SJSA1 (cell line): ENCODE data around the gene ATE1. TPM values are rescaled to one million over a fixed set of nuclear protein-coding genes. Genes with fewer than 3 reads are reported as not detected.
"Not testable (repeated sequence)": the region's sequence is repeated elsewhere in the genome, so short reads cannot be mapped to it uniquely, and the experiment has no call there.

Source experiments
- DNase-seq, 2 experiments: peaks; one replicate each; pipeline ENCODE4 v3.0.0-alpha.2; 2015 to 2020; ENCODE audit warnings: low spot score in 2 of 2, low read depth in 1 of 2
- H3K27ac ChIP-seq: fragments of 250-450 bp; sonication (Bioruptor Pico); 2 replicates; pipeline ENCODE4 v1.5.1; 2020; ENCODE audit warnings: mild to moderate bottlenecking, moderate library complexity
- H3K27me3 ChIP-seq: fragments of 250-450 bp; sonication (Bioruptor Pico); replicated peaks from 2 replicates; pipeline ENCODE4 v1.5.1; 2020; ENCODE audit warnings: mild to moderate bottlenecking, moderate library complexity
- H3K36me3 ChIP-seq: fragments of 250-450 bp; sonication (Bioruptor Pico); 2 replicates; pipeline ENCODE4 v1.5.1; 2020; ENCODE audit warnings: mild to moderate bottlenecking
- H3K4me1 ChIP-seq: fragments of 250-450 bp; sonication (Bioruptor Pico); replicated peaks from 2 replicates; pipeline ENCODE4 v1.6.1; 2021; ENCODE audit warnings: mild to moderate bottlenecking
- H3K4me3 ChIP-seq: fragments of 250-450 bp; sonication (Bioruptor Pico); 2 replicates; pipeline ENCODE4 v1.5.1; 2020; ENCODE audit warnings: mild to moderate bottlenecking
- H3K9me3 ChIP-seq: fragments of 250-450 bp; sonication (Bioruptor Pico); replicated peaks from 2 replicates; pipeline ENCODE4 v1.5.1; 2020; ENCODE audit warnings: mild to moderate bottlenecking
- total RNA-seq: library from RNA; depleted of rRNA; stranded (reverse); fragments of >200 nt; shearing (Covaris generic); gene quantifications from 2 replicates; pipeline ENCODE4 v1.2.3, GENCODE V29; 2014

The ATE1 gene
- total RNA-seq, 1 experiment from 2014 or later = 18.8 TPM

GRCh38 chr10:121949049-121949448 is 21.2 kb upstream of the ATE1 start:
- Histone ChIP-seq H3K27ac (no peak overlapping the region), H3K4me3 (no peak overlapping the region), H3K27me3 (no peaks in the 10 kb centered on the region), H3K9me3 (no peaks in the 10 kb centered on the region), H3K36me3 (no peaks in the 10 kb centered on the region), H3K4me1 (0 out of 2 replicates have a peak, but pooled peaks cover 4% of the 10 kb centered on the region)
- no peak for DNase-seq

DNA sequence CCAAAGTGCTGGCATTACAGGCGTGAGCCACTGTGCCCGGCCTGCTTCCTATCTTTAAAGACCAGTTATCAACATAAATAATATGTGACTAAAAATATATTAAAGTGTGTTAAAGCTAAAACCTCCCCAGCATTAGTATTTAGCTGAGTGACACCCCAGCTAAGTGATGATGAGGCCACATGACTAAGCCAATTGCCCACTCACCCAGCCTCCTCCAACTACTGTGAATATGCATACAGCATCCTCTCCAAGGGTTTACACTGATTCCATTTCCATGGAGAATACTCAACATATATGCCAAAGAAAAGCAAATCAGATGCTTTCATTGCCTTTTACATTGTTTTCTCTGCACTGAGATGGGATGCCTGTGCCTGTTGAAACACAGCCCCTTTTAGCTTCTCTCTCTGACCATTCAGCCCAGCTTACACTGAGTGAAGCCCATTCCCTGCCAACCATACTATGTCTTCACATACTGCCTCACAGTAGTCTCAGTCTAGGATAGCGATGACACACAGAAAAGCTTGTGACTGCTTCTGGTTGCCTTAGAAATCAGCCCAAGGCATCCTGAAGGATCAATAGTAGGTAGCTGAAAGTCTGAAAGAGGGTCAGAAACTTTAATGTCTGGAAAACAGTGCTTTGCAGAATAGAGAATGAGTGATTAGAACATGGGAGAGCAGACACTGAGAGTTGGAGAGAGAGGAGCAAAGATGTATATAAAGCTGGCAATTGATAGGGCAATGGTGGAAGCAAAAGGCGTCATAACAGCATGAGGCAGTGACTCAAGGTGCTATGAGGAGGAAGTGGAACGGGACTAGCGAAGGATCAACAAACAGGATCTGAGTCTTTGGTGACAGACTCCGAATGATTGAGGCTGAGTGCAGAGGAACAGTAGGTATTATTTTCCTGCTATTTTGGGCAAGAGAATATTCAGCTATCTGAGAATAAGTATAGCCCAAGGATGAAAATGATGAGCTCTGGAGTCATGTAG is 19.8 kb upstream of the ATE1 start:
- no peak for DNase-seq

GRCh38 chr10:121942749-121943416 is 15.1 kb upstream of the ATE1 start:
- Histone ChIP-seq H3K4me1 (0 out of 2 replicates have a peak, but pooled peaks cover 3% of the 10 kb centered on the region), H3K36me3 (no peaks in the 10 kb centered on the region), H3K9me3 (no peaks in the 10 kb centered on the region), H3K4me3 (no peak overlapping the region), H3K27ac (no peak overlapping the region), H3K27me3 (no peaks in the 10 kb centered on the region)
- no peak for DNase-seq

More for the DNA sequence above, 19.8 kb upstream of the ATE1 start:
- Histone ChIP-seq H3K4me1 (0 out of 2 replicates have a peak, but pooled peaks cover 7% of the 10 kb centered on the region), H3K27me3 (no peaks in the 10 kb centered on the region), H3K4me3 (no peak overlapping the region), H3K27ac (no peak overlapping the region), H3K36me3 (no peaks in the 10 kb centered on the region), H3K9me3 (no peaks in the 10 kb centered on the region)

- no peak overlapping the region for H3K4me3 ChIP-seq
- H3K27me3 ChIP-seq = no peaks in the 10 kb centered on the region
- no peaks in the 10 kb centered on the region for H3K36me3 ChIP-seq
- no peak for DNase-seq
- H3K9me3 ChIP-seq = no peaks in the 10 kb centered on the region
- no peak overlapping the region for H3K27ac ChIP-seq
- H3K4me1 ChIP-seq = 0 out of 2 replicates have a peak, but pooled peaks cover 3% of the 10 kb centered on the region
Observed at GRCh38 chr10:121941532-121941931, 13.7 kb upstream of the ATE1 start.

GRCh38 chr10:121936295-121936694 is 8.5 kb upstream of the ATE1 start:
- Histone ChIP-seq H3K36me3 (no peaks in the 10 kb centered on the region), H3K4me3 (no peak overlapping the region), H3K4me1 (no peaks in the 10 kb centered on the region), H3K27me3 (no peaks in the 10 kb centered on the region), H3K9me3 (no peaks in the 10 kb centered on the region), H3K27ac (no peak overlapping the region)
- no peak for DNase-seq

- Histone ChIP-seq H3K9me3 (no peaks in the 10 kb centered on the region), H3K27me3 (no peaks in the 10 kb centered on the region), H3K4me1 (no peaks in the 10 kb centered on the region), H3K4me3 (no peak overlapping the region), H3K36me3 (no peaks in the 10 kb centered on the region), H3K27ac (no peak overlapping the region)
- no peak for DNase-seq
Observed at GRCh38 chr10:121935702-121936101, 7.9 kb upstream of the ATE1 start.

DNA sequence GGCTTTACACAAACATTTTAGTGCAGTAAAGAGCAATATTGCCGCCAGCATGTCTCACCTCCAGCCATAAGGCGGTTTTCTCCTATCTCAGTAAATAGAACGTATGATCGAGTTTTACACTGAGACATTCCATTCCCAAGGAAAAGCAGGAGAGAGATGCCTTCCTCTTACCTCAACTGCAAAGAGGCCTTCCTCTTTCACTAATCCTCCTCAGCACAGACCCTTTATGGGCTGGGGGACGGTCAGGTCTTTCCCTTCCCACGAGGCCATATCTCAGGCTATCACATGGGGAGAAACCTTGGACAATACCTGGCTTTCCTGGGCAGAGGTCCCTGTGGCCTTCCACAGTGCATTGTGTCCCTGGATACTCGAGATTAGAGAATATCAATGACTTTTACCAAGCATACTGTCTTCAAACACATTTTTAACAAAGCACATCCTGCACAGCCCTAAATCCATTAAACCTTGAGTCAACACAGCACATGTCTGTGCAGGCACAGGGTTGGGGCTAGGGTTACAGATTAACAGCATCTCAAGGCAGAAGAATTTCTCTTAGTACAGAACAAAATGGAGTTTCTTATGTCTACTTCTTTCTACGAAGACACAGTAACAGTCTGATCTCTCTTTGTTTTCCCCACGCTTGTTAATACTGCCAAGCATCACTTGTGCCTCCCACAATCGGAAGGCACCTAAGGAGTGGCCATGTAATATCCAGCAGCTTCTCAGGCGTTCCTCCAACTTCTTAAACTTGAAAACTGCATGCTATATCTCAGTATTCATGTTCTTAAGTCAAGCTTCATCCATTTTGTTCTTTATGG is 2.6 kb upstream of the ATE1 start:
- H3K4me3 ChIP-seq, H3K27ac ChIP-seq, H3K9me3 ChIP-seq, H3K27me3 ChIP-seq, DNase-seq: not testable (repeated sequence)
- Histone ChIP-seq H3K4me1 (peaks cover 14% of the 10 kb centered on the region), H3K36me3 (peaks cover 11% of the 10 kb centered on the region)

DNA sequence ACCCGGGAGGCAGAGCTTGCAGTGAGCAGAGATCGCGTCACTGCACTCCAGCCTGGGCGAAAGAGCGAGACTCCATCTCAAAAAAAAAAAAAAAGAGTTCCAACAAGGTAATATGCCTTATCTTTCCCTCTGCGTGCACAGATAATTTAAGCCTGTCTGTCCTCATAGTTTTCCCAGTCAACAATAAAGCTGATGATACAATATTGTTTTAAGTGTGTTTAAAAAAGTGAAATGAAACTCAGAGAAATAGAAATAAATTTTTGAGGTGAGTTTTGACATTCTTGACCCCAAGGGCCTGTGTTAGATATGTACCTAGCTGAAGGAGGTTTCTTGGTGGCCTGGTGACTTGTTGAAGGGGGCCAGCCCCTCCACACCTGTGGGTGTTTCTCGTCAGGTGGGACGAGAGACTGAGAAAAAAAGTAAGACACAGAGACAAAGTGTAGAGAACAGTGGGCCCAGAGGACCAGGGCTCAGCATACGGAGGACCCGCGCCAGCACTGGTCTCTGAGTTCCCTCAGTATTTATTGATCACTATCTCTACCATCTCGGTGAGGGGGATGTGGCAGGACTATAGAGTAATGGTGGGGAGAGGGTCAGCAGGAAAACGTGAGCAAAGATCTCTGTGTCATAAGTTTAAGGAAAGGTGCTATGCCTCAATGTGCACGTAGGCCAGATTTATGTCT is 1.9 kb upstream of the ATE1 start:
- H3K9me3 ChIP-seq, H3K4me3 ChIP-seq, DNase-seq, H3K27ac ChIP-seq, H3K27me3 ChIP-seq: not testable (repeated sequence)
- peaks cover 11% of the 10 kb centered on the region for H3K36me3 ChIP-seq
- H3K4me1 ChIP-seq = peaks cover 14% of the 10 kb centered on the region

GRCh38 chr10:121928528-121928884 is 675 bp upstream of the ATE1 start:
- DNase-seq = no peak
- no peaks in the 10 kb centered on the region for H3K27me3 ChIP-seq

DNA sequence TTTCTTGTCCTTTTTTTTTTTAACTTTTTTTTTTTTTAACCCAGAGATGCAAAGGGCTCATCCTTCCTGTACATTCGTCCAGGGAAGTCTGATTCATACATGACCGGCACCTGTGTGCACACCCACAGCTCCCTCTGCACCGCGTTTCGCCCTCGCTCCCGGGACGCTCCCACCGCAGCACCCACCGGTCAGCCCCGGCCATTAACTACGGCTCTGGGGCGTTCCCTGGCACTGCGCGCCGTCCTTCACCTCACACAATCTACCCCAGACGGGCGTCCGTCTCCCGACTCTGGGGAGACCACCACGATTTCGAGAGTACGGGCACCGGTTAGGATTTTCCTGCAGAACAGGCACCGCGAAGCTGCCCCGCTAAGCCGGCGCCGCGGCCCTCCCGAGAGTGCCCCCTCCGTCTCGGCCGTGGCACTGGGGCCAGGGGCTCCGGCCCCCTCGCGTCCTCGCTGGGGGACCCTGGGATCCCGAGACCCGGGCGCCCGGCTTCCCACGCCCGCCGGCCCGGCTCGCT is 452 bp downstream of the ATE1 start:
- Histone ChIP-seq H3K9me3 (no peaks in the 10 kb centered on the region), H3K4me3 (peak overlapping the region; percentile 97), H3K36me3 (peaks cover 15% of the 10 kb centered on the region), H3K27me3 (no peaks in the 10 kb centered on the region), H3K4me1 (peaks cover 14% of the 10 kb centered on the region), H3K27ac (peak overlapping the region; percentile 91)
- peak; percentile 53 to 73 for DNase-seq

More at GRCh38 chr10:121928528-121928884, 675 bp upstream of the ATE1 start:
- Histone ChIP-seq H3K27ac (peak overlapping the region; percentile 91), H3K36me3 (peaks cover 14% of the 10 kb centered on the region), H3K4me3 (peak overlapping the region; percentile 97), H3K9me3 (no peaks in the 10 kb centered on the region), H3K4me1 (peaks cover 14% of the 10 kb centered on the region)

DNA sequence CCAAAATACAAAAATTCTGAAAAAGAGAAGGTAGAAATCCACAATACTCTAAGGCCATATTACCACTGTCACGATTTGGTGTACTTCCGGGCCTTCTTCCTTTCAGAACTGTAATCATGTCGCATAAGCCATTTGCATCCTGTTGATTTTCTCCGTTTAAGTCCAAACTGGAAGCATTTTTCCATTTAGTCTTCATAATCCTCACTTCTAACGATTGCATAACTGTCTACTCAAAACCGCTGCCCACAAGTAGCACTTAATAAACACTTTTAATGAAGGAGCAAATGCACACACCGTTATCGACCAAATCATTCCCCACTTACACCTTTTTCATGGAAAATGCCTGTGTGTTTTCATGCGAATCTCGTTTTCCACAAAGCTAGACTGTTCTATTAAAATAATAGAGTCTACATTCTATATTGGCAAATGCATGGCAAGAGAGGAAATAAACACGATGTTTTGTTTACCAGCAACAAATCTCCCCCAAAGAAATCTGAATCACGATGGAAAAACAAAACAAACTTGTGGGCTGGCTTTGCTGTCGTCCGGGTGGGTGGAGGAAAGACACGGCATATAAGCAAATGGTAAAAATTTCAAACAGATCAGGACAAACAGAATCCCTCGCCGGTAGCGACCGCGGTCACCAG is 1.0 kb downstream of the ATE1 start:
- DNase-seq = no peak

GRCh38 chr10:121926157-121926556 is 1.7 kb downstream of the ATE1 start:
- H3K36me3 ChIP-seq = peaks cover 15% of the 10 kb centered on the region
- H3K27me3 ChIP-seq = no peaks in the 10 kb centered on the region
- no peak overlapping the region for H3K27ac ChIP-seq
- no peak for DNase-seq
- H3K9me3 ChIP-seq = no peaks in the 10 kb centered on the region
- peak overlapping the region; percentile 97; the same call in 1 of the 2 replicates for H3K4me3 ChIP-seq
- H3K4me1 ChIP-seq = peaks cover 14% of the 10 kb centered on the region

More for the DNA sequence above, 1.0 kb downstream of the ATE1 start:
- H3K27ac ChIP-seq = peak overlapping the region; percentile 91; the same call in 1 of the 2 replicates
- H3K36me3 ChIP-seq = peaks cover 15% of the 10 kb centered on the region
- peak overlapping the region; percentile 97 for H3K4me3 ChIP-seq
- H3K9me3 ChIP-seq = no peaks in the 10 kb centered on the region
- no peaks in the 10 kb centered on the region for H3K27me3 ChIP-seq
- peaks cover 14% of the 10 kb centered on the region for H3K4me1 ChIP-seq
